Measurements from ENCODE around the gene GPATCH3.
"Not testable (repeated sequence)": the region's sequence is repeated elsewhere in the genome, so short reads cannot be mapped to it uniquely, and the experiment has no call there.

GPATCH3 gene

DNA sequence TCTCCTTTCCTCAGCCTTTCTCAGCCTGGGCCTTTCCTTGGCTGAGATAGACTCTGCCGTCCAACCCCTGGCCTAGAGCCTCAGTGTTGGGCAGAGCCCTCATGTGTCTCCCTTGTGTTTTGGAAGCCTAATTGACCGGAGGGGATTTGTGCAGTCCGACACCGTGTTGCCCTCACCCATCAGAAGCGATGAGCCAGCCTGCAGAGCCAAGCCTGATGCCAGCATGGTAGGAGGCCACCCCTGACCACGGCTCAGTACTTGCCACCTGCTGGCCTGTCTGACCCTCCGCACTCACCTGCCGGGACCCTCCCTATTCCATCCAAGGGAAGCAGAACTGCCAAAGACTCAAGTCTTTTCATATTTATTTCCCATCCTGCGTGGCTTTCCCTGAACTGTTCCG lies 46.7 kb downstream of the GPATCH3 start:
- no peak for DNase-seq

DNA sequence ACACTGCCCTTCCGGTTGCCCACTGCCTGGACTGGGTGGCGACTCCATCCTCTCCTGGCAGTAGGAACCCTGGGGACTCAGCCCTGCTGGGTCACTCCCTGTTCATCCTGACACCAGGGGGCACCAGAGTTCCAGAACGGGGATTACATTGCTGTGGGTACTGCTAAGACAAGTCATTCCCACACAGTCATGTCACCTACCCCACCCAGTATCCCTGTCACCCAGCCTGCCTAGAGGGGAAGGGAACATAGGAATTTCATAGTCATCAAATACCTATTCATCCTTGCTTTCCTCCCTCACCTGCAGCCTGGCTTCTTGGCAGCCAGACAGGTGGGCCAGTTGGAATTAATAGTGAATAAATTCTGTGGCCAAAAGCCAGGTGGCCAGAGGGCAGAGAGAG lies 47.1 kb downstream of the GPATCH3 start:
- DNase-seq: peak in 1 of 2 experiments; percentile 92
- TF ChIP-seq POLR2A (IDR thresholded peaks at IDR 0.05; ENCODE audit: low read length): no peak
- TF ChIP-seq GATA1 (IDR thresholded peaks at IDR 0.05; ENCODE audit: low read depth, low read length): no peak

More for the DNA sequence above, 46.7 kb downstream of the GPATCH3 start:
- TF ChIP-seq POLR2A (IDR thresholded peaks at IDR 0.05; ENCODE audit: low read length) (no peak), GATA1 (IDR thresholded peaks at IDR 0.05; ENCODE audit: low read depth, low read length) (no peak)

DNA sequence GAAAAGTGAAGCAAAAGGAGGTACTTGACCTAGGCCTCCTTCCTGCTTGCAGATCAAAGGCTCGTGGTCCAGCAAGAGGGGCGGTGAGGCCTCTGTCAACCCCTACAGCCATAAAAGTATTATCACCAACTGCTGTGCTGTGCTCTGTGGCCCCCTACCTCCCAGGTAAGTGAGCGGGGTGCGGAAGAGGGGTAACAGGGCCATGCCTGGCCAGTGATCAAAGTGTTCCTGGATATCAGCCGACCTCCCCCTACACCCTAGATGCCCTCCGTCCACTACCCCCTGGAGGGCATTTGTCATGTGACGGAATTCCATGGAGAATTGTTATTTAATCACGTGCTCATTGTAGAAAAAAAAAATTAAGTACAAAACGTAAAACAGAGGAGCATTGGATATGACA lies 47.6 kb downstream of the GPATCH3 start:
- no peak for DNase-seq
- TF ChIP-seq GATA1 (IDR thresholded peaks at IDR 0.05; ENCODE audit: low read depth, low read length) (no peak), POLR2A (IDR thresholded peaks at IDR 0.05; ENCODE audit: low read length) (no peak)

DNA sequence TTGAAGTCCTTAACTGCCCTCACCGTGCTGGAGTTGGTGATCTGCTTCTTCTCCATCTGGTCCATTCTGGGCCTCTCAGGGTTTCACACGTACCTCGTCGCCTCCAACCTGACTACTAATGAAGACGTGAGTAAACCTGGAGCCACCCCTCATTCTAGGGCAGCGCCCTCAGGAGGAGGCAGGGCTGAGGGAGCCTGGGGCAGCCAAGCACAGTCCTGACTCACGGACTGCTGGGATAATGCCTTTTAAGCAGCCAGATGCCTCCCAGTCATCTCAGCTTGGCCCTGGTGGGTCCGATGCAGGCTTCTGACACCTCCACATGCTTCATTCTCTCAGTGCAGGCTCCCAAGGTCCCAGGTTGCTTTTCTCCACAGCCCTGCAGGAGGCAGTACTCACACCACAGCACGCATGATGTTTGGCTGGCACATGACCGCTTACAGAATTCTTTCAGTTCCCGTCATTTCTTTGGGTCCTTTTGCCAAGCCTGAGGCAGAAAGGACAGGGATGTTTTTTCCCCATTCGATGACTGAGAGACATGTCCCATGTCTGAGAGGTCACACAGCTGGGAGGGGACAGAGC lies 49.1 kb downstream of the GPATCH3 start:
- DNase-seq: no peak
- TF ChIP-seq POLR2A (IDR thresholded peaks at IDR 0.05; ENCODE audit: low read length) (no peak), GATA1 (IDR thresholded peaks at IDR 0.05; ENCODE audit: low read depth, low read length) (no peak)

DNA sequence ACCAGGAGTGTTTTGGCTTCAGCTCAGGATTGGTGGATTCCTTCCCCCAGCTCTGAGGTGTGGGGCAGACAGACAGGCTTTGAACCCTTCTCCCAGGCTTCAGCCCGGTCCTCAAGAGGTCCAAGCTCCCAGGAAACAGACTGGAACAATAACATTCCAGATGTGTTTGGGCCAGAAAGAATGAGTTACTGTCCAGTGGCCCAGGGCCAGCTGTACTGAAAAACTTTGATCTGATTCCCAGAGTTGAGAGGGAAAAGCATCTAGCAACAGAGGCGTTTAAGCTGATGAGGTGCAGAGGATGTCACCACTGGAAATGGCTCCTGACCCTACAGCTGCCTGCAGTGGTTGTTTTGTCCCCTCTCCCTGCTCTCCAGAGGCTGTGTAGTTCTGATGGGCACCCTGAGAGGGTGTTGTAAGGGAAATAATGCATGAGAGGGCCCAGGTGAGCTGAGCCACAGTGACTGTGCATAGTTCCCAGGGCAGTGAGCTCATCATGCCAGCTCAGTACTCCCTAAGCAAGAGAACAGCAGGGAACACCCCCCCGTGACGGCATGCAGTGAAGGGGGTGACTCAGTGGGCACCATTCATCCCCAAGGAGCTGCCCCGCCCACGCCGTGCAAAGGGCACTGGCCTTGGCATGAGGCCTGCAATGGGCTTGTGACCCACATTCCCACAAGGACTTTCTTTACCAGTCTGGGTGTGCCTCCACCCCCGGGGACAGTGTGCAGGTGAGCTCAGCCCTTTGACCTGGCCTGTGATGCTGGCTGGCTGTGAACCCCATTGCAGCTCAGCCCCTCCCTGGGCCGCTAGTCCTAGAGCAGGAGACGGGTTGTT lies 51.1 kb downstream of the GPATCH3 start:
- TF ChIP-seq POLR2A (IDR thresholded peaks at IDR 0.05; ENCODE audit: low read length) (no peak), GATA1 (IDR thresholded peaks at IDR 0.05; ENCODE audit: low read depth, low read length) (no peak)
- DNase-seq: no peak

DNA sequence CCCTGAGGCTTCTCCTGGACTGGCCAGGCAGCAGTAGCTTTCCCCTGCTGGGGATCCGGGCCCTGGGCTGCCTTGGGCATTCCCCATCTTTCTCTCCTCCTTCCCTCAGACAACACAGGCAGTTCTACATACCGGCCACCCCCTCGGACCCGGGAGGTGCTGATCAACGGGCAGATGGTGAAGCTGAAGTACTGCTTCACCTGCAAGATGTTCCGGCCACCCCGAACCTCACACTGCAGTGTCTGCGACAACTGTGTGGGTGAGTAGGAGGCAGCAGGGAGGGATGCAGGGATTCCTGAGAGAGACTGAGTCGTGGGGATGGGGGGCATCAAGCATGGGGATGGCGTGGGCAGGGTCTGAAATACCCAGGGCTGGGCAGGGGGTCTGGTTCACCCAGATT lies 51.8 kb downstream of the GPATCH3 start:
- no peak for DNase-seq
- TF ChIP-seq POLR2A (IDR thresholded peaks at IDR 0.05; ENCODE audit: low read length): no peak
- no peak for TF ChIP-seq GATA1 (IDR thresholded peaks at IDR 0.05; ENCODE audit: low read depth, low read length)

DNA sequence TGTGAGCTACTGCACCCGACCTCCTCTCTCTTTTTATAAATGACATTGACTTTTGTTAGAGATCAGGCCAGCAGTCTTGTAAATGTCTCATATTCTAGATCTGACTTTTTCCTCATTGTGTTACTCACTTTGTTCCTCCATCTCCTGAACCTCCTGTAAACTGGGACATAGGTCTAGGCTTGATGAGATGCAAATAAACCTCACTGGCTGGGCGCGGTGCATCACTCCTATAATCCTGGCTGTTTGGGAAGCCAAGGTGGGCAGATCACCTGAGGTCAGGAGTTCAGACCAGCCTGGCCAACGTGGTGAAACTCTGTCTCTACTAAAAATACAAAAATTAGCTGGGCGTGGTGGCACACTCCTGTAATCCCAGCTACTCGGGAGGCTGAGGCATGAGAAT lies 52.4 kb downstream of the GPATCH3 start:
- DNase-seq: not testable (repeated sequence)

DNA sequence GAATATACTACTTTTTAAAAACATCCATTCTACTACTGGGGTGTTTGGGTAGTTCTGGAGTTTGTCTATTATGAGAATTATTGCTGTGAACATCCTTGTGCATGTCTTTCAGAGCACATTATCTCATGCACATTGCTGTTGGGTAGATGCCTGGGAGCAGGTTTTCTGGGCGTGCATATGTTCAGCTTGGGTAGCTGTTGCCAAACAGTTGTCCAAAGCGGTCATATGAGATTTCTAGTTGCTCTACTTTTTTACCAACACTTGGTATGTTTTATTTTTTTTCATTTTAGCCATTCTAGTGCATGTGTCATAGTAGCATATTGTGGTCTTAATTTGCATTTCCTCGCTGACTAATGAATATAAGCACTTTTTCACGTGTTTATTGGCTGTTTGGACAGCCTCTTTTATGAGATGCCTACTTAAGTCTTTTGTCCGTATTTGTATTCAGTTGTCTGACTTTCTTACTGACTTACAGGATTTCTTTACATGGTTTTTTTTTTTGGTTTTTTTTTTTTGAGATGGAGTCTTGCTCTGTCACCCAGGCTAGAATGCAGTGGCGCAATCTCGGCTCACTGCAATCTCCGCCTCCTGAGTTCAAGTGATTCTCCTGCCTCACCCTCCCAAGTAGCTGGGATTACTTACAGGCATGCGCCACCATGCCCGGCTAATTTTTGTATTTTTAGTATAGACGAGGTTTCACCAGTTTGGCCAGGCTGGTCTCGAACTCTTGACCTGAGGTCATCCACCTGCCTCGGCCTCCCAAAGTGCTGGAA lies 55.7 kb downstream of the GPATCH3 start:
- DNase-seq: no peak
- TF ChIP-seq GATA1 (IDR thresholded peaks at IDR 0.05; ENCODE audit: low read depth, low read length): no peak
- no peak for TF ChIP-seq POLR2A (IDR thresholded peaks at IDR 0.05; ENCODE audit: low read length)

All from erythroblast (primary cell).